Activated CD4-positive, alpha-beta T cell treated with anti-CD3 and anti-CD28 coated beads, Interleukin-2, amount 50 U/mL, for 48 hours (primary cell): ENCODE data around the gene FANCE.

Experiments
- DNase-seq, 2 experiments: peaks; one replicate each; pipeline ENCODE4 v3.0.0-alpha.2; 2020

FANCE gene

GRCh38 chr6:35468980-35469750, 17.0 kb downstream of the FANCE start:
- DNase-seq = peak in 1 of 2 experiments; percentile 44

GRCh38 chr6:35469751-35470662, 17.9 kb downstream of the FANCE start:
- DNase-seq = peak in 1 of 2 experiments; percentile 40

- DNase-seq = no peak
Observed at GRCh38 chr6:35470663-35471120, 18.6 kb downstream of the FANCE start.

- DNase-seq = peak in 1 of 2 experiments; percentile 13
Observed at GRCh38 chr6:35471836-35472345, 19.8 kb downstream of the FANCE start.

- peak; percentile 32 to 34 for DNase-seq
Observed at GRCh38 chr6:35473075-35473849, 21.1 kb downstream of the FANCE start.

GRCh38 chr6:35473850-35474130, 21.7 kb downstream of the FANCE start:
- DNase-seq = no peak

- peak in 1 of 2 experiments; percentile 38 for DNase-seq
Observed at GRCh38 chr6:35474131-35474941, 22.2 kb downstream of the FANCE start.

- DNase-seq = no peak
Observed at GRCh38 chr6:35474942-35475570, 22.9 kb downstream of the FANCE start.

- DNase-seq = no peak
Observed at GRCh38 chr6:35475573-35475972, 23.4 kb downstream of the FANCE start.

GRCh38 chr6:35476004-35476403, 23.9 kb downstream of the FANCE start:
- no peak for DNase-seq

GRCh38 chr6:35477028-35477427, 24.9 kb downstream of the FANCE start:
- no peak for DNase-seq

GRCh38 chr6:35477551-35478179, 25.5 kb downstream of the FANCE start:
- DNase-seq = no peak

GRCh38 chr6:35478259-35478658, 26.1 kb downstream of the FANCE start:
- no peak for DNase-seq

- DNase-seq = no peak
Observed at GRCh38 chr6:35480176-35480575, 28.0 kb downstream of the FANCE start.

- no peak for DNase-seq
Observed at GRCh38 chr6:35481226-35481625, 29.1 kb downstream of the FANCE start.

- no peak for DNase-seq
Observed at GRCh38 chr6:35483062-35483461, 30.9 kb downstream of the FANCE start.

GRCh38 chr6:35483490-35483889, 31.4 kb downstream of the FANCE start:
- DNase-seq = no peak

GRCh38 chr6:35483893-35484645, 31.9 kb downstream of the FANCE start:
- DNase-seq = no peak

GRCh38 chr6:35484921-35485392, 32.8 kb downstream of the FANCE start:
- DNase-seq = no peak

GRCh38 chr6:35485402-35485877, 33.3 kb downstream of the FANCE start:
- no peak for DNase-seq
